DOHH2 (cell line): ENCODE data around the gene BABAM2.

Experiments used
- H3F3A ChIP-seq: fragments of 200-600 bp; sonication (generic), shearing (Covaris generic); 2 replicates; pipeline ENCODE4 v1.6.0; 2016; ENCODE audit warnings: antibody characterized with exemption, mild to moderate bottlenecking; ENCODE audit not compliant: control insufficient read depth, insufficient read depth
- H3K27ac ChIP-seq: fragments of 200-600 bp; sonication (generic); 2 replicates; pipeline ENCODE4 v1.5.1; 2014; ENCODE audit warnings: low read depth, mild to moderate bottlenecking, low read length, moderate library complexity
- H3K27me3 ChIP-seq: fragments of 200-600 bp; sonication (generic); 2 replicates; pipeline ENCODE4 v1.6.1; 2014; ENCODE audit warnings: mild to moderate bottlenecking, low read length, mixed read lengths; ENCODE audit not compliant: control insufficient read depth
- H3K36me3 ChIP-seq: fragments of 200-600 bp; sonication (generic); 2 replicates; pipeline ENCODE4 v1.6.1; 2014; ENCODE audit warnings: mild to moderate bottlenecking, low read length, moderate library complexity, mixed read lengths; ENCODE audit not compliant: control insufficient read depth
- H3K4me1 ChIP-seq: fragments of 200-600 bp; sonication (generic); 2 replicates; pipeline ENCODE4 v1.6.1; 2014; ENCODE audit warnings: mild to moderate bottlenecking, low read length, mixed read lengths; ENCODE audit not compliant: control insufficient read depth
- H3K4me2 ChIP-seq: fragments of 200-600 bp; sonication (generic); 2 replicates; pipeline ENCODE4 v1.6.0; 2014; ENCODE audit warnings: mild to moderate bottlenecking, low read length, moderate library complexity
- H3K4me3 ChIP-seq: fragments of 200-600 bp; sonication (generic); 2 replicates; pipeline ENCODE4 v1.5.1; 2014; ENCODE audit warnings: mild to moderate bottlenecking, low read length, mixed read lengths
- H3K79me2 ChIP-seq: fragments of 200-600 bp; sonication (generic); 2 replicates; pipeline ENCODE4 v1.6.1; 2014; ENCODE audit warnings: mild to moderate bottlenecking, low read length, mixed read lengths; ENCODE audit not compliant: control insufficient read depth
- H3K9me2 ChIP-seq: fragments of 200-600 bp; sonication (generic); replicated peaks from 2 replicates; pipeline ENCODE4 v1.6.1; 2014; ENCODE audit warnings: mild to moderate bottlenecking, low read length, mixed read lengths; ENCODE audit not compliant: control insufficient read depth
- H3K9me3 ChIP-seq: fragments of 200-600 bp; sonication (generic); 2 replicates; pipeline ENCODE4 v1.6.1; 2014; ENCODE audit warnings: antibody characterized with exemption, low read length, mixed read lengths; ENCODE audit not compliant: control insufficient read depth, insufficient read depth
- H4K20me1 ChIP-seq: fragments of 200-600 bp; sonication (generic); 2 replicates; pipeline ENCODE4 v1.6.0; 2014; ENCODE audit warnings: low read depth, mild to moderate bottlenecking, antibody characterized with exemption, low read length, moderate library complexity; ENCODE audit not compliant: control insufficient read depth, insufficient read depth
- CTCF ChIP-seq: fragments of 200-600 bp; sonication (generic); IDR thresholded peaks from one replicate; pipeline ENCODE4 v1.5.1; 2014; ENCODE audit warnings: antibody characterized with exemption, mild to moderate bottlenecking, low read depth, low read length; ENCODE audit not compliant: poor library complexity, severe bottlenecking
- EZH2phosphoT487 ChIP-seq: fragments of 200-600 bp; sonication (generic); IDR thresholded peaks from 2 replicates; pipeline ENCODE4 v1.6.1; 2017; ENCODE audit warnings: borderline replicate concordance, mild to moderate bottlenecking, antibody characterized with exemption, low read length, moderate library complexity, mixed read lengths

The BABAM2 gene

DNA sequence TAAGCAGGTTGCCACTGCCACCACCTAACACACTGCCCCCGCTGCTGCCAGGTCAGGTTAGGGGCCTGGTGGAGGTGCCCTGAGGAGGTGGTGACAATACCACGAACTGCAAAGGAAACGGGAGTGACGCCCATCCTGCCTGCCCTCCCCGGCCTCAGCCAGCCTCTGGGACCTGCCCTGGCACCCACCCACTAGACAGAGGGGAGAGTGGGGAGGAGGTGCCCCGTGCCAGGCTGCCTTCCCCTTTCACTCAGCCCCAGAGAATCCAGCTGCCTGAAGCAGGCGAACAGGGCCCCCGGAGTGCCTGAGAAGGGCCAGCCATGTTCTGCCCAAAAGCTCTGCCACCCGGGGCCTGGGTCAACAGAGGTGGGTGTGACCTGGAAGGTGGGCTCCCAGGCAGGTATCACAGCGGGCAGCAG, 457.6 kb downstream of the BABAM2 start:
- H3K9me2 ChIP-seq: no peaks in the 10 kb centered on the region
- H3K36me3 ChIP-seq: no peaks in the 10 kb centered on the region
- no peaks in the 10 kb centered on the region for H3K27me3 ChIP-seq
- no peaks in the 10 kb centered on the region for H3K9me3 ChIP-seq
- H3K79me2 ChIP-seq: no peaks in the 10 kb centered on the region
- TF ChIP-seq EZH2phosphoT487 (no peak), CTCF (no peak)
- H3K27ac ChIP-seq: no peak overlapping the region
- no peaks in the 10 kb centered on the region for H4K20me1 ChIP-seq
- no peak overlapping the region for H3K4me2 ChIP-seq
- H3K4me1 ChIP-seq: no peaks in the 10 kb centered on the region
- no peak overlapping the region for H3K4me3 ChIP-seq
- no peaks in the 10 kb centered on the region for H3F3A ChIP-seq

- no peak overlapping the region for H3K4me3 ChIP-seq
- no peaks in the 10 kb centered on the region for H4K20me1 ChIP-seq
- H3K79me2 ChIP-seq: no peaks in the 10 kb centered on the region
- no peaks in the 10 kb centered on the region for H3K4me1 ChIP-seq
- H3K9me3 ChIP-seq: no peaks in the 10 kb centered on the region
- no peaks in the 10 kb centered on the region for H3K27me3 ChIP-seq
- no peaks in the 10 kb centered on the region for H3K9me2 ChIP-seq
- H3K36me3 ChIP-seq: no peaks in the 10 kb centered on the region
- no peak overlapping the region for H3K27ac ChIP-seq
- H3F3A ChIP-seq: no peaks in the 10 kb centered on the region
- no peak overlapping the region for H3K4me2 ChIP-seq
- TF ChIP-seq EZH2phosphoT487 (no peak), CTCF (no peak)
Observed at GRCh38 chr2:28348921-28349320, 458.4 kb downstream of the BABAM2 start.

GRCh38 chr2:28349546-28350165, 459.1 kb downstream of the BABAM2 start:
- H3F3A ChIP-seq: no peaks in the 10 kb centered on the region
- H3K4me1 ChIP-seq: no peaks in the 10 kb centered on the region
- no peaks in the 10 kb centered on the region for H3K9me3 ChIP-seq
- no peak for TF ChIP-seq EZH2phosphoT487
- no peak for TF ChIP-seq CTCF
- no peak overlapping the region for H3K4me3 ChIP-seq
- H3K27me3 ChIP-seq: no peaks in the 10 kb centered on the region
- no peak overlapping the region for H3K27ac ChIP-seq
- no peaks in the 10 kb centered on the region for H3K9me2 ChIP-seq
- no peaks in the 10 kb centered on the region for H3K79me2 ChIP-seq
- H4K20me1 ChIP-seq: no peaks in the 10 kb centered on the region
- no peaks in the 10 kb centered on the region for H3K36me3 ChIP-seq
- no peak overlapping the region for H3K4me2 ChIP-seq
